HG03060 (cell line): ENCODE measurements around the gene KRTAP9-2.
"Not testable (repeated sequence)": the region's sequence is repeated elsewhere in the genome, so short reads cannot be mapped to it uniquely, and the experiment has no call there.

Experiments
- ATAC-seq: cut with Tn5 transposase; IDR thresholded peaks from one replicate; pipeline ENCODE4 v1.9.1; 2021; ENCODE audit warnings: low read depth, moderate number of reproducible peaks; ENCODE audit not compliant: unreplicated experiment

KRTAP9-2 gene, protein sequence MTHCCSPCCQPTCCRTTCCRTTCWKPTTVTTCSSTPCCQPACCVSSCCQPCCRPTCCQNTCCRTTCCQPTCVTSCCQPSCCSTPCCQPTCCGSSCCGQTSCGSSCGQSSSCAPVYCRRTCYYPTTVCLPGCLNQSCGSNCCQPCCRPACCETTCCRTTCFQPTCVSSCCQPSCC

GRCh38 chr17:41226598-41227095 is at the start of gene KRTAP9-2:
Gene KRTAP9-2, plus strand, starts transcription at chr17:41226648. Its CDS starts 7 bp downstream, at chr17:41226655.
- ATAC-seq, result not testable (repeated sequence)

- ATAC-seq, result no peak
Observed at GRCh38 chr17:41176744-41177387, 49.6 kb upstream of the KRTAP9-2 start.

DNA sequence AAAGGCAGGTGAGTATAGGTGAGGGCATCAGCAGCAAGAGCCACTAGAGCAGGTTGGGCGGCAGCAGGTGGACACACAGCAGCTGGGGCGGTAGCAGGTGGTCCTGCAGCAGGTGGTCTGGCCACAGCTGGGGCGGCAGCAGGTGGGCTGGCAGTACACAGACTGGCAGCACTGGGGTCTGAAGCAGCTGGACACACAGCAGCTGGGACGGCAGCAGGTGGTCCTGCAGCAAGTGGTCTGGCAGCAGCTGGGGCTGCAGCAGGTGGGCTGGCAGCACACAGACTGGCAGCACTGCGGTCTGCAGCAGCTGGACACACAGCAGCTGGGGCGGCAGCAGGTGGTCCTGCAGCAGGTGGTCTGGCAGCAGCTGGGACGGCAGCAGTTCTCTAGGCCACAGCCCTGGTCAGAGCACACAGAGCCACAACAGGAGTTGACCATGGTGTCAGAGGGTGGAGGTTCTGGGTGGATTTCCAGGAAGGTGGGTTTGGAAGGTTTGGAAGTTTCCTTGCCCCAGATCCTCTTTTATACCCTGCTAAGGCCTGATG is 48.6 kb upstream of the KRTAP9-2 start, which contains the start of gene KRTAP4-2:
KRTAP4-2 (minus strand) TSS at position 495 of the 545 bp plus-strand sequence; CDS start at position 438, 57 bp downstream.
- ATAC-seq, result no peak

DNA sequence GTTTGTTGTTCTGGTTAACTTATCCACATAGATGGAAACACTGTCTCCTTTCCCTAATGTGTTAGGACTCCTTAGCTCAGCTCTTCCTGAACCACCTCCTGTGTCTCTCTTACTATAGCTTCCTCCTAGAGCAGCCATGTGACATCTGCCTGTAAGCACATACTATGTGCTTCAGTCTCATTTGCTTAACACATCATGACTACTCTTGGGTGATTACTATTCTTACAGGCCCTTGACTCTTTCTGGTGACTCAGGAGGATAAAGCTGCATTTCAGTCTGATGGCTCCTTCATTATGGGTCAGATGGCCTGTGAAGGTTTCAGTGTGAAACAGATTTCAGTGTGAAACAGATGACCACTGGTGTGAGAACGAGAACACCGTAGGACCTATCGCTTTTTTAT is 48.1 kb upstream of the KRTAP9-2 start:
- no peak for ATAC-seq

DNA sequence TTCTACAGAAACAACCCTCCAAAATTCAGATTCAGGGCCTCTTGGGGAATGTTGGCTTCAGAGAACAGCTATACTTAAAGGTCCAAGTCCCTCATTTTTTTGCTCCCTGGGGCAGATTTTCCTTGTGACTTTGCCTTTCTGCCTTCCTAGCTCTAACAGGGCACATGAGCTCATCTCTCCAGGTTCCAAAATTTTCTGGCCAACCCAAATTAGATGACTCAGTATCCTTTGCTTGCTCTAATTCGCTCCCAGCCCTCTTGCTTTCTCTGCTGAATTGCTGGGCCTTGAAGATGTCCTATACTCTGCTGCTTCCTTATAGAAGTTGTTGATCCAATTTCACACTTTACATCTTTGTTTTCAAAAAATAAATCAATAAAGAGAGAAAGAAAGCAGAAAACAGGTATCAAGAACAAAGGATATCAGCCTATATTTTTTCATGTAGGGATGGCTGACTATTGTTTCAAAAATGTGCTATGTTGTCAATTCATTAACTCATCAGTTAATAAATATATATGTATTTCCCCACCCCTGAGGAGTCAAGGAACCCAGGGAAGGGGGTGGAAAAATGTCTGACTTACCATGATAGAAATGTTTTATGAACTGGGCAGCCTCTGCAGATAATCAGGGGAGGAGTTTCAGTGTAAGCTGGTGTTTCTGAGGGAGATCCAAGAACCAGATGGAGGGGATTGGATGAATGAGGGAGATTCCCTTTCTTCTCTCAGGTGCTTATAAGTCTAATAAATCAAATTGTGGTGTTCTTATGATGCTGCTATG is 47.4 kb upstream of the KRTAP9-2 start:
- no peak for ATAC-seq

- ATAC-seq, result no peak
Observed at GRCh38 chr17:41184480-41184961, 41.9 kb upstream of the KRTAP9-2 start, which contains the start of gene KRTAP4-1. Gene KRTAP4-1, minus strand, starts transcription at chr17:41184911. Its CDS starts 57 bp downstream, at chr17:41184854.

- ATAC-seq, result no peak
Observed at GRCh38 chr17:41185001-41185400, 41.4 kb upstream of the KRTAP9-2 start.

DNA sequence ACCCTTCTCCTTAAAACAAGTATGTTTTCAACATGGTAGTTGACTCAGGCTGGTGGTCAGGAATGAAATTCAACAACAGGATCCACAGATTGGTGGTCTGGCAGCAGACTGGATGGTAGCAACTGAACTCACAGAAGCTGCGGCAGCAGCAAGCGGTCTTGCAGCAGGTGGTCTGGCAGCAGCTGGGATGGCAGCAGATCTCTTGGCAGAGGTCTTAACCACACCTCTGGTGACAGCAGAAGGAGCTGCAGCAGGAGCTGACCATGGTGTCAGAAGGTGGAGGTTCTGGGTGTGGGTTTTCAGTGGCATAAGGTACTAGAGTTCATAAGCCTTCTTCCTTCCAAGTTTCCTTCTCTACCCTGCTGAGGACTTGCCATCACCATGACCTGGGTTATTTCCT is 39.6 kb upstream of the KRTAP9-2 start:
- no peak for ATAC-seq

DNA sequence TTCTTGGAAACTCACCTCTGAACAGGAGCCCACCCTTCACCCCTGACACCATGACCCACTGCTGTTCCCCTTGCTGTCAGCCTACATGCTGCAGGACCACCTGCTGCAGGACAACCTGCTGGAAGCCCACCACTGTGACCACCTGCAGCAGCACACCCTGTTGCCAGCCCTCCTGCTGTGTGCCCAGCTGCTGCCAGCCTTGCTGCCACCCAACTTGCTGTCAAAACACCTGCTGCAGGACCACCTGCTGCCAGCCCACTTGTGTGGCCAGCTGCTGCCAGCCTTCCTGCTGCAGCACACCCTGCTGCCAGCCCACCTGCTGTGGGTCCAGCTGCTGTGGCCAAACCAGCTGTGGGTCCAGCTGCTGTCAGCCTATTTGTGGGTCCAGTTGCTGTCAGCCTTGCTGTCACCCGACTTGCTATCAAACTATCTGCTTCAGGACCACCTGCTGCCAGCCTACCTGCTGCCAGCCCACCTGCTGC is 36.6 kb upstream of the KRTAP9-2 start, which contains the start of gene KRTAP9-1:
KRTAP9-1 (plus strand) TSS at position 51 of the 482 bp plus-strand sequence; CDS start at position 51, 0 bp downstream.
- ATAC-seq, result not testable (repeated sequence)

- ATAC-seq, result no peak
Observed at GRCh38 chr17:41190328-41190727, 36.1 kb upstream of the KRTAP9-2 start.

DNA sequence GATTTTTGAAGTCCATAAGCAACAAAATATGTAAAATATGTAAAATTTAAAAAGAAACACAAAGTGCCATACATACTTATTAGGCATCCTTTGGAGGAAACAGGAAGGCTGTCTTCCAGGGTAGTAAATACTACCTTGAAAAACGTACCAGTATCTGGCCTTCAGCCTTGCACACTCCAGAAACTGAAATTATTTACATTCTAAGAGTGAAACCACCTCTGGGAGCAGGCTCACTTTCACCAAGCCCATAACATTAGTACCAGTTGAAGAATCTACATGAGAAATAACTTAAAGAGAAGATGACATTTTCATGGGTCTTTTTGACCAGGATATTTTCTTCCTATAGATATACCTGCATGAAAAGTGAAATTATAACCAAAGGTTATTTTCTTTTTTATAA is 30.4 kb upstream of the KRTAP9-2 start:
- ATAC-seq, result no peak

DNA sequence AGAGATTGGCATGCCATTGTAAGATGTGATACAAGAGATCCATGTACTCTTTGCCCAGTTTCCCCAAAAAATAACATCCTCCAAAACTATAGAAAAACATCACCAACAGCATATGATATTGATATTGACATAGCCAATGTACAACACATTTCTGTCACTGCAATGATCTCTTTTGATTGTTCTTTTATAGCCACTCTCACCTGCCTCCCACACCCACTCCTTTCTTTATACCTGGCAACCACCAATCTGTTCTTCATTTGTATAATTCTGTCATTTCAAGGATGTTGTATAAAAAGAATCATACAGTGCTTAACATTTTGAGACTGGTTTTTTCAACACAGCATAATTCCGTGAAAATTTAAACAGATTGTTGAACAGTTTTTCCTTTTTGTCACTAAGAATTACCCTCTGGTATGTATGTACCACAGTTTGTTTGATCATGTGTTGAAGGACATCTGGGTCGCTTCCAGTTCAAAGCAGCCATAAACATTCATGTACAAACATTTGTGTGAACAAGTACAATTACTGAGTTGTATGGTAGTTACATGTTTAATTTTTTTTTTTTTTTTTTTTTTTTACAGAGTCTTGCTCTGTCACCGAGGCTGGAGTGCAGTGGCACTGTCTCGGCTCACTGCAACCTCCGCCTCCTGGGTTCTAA is 26.9 kb upstream of the KRTAP9-2 start:
- no peak for ATAC-seq

GRCh38 chr17:41211845-41212466 is 14.5 kb upstream of the KRTAP9-2 start:
- no peak for ATAC-seq

GRCh38 chr17:41212524-41213169 is 13.8 kb upstream of the KRTAP9-2 start:
- ATAC-seq, result no peak

DNA sequence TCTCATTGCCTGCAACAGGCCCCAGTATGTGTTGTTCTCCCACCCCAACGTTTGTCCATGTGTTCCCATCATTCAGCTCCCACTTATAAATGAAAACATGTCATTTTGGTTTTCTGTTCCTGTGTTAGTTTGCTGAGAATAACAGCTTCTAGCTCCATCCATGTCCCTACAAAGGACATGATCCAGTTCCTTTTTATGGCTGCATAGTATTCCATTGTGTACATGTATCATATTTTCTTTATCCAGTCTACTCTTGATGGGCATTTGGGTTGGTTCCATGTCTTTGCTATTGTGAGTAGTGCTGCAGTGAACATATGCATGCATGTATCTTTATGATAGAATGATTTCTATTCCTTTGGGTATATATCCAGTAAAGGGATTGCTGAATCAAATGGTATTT is 10.8 kb upstream of the KRTAP9-2 start:
- no peak for ATAC-seq

DNA sequence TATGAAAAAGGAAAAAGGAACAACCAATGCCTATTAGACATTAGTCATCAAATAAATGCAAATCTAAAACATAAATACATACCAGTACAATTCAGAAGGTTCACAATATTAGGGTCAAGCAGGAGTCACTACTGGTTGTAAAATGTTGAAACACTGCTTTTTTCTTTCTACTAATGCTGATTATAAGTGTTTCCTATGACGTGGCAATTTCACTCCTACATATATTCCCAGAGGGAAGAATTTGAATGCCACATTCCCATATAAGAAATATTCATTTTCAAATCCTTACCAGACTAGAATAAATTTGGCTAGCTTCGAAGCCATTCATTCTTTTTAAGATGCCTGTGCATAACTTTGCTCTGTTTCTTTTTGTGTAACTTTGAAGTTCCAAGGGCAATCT is 2.6 kb upstream of the KRTAP9-2 start:
- ATAC-seq, result no peak

DNA sequence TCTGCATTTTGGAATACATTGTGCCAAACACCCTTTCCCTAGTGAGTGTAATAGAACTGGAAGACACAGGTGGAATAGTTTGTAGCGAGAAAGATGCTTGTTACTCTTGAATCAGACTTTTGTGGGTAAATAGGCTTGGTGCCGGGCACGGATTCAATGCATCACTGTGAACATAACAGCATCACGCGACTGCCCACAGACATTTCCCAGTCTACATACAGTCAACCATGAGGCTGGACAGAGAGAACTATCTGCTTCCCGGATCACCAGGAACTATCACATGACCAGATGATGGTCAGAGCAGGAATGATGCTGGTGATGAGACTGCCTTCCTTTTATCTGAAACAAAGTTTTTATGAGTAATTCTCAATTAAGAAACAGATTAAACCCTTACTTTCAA is 397 bp upstream of the KRTAP9-2 start:
- ATAC-seq, result no peak

DNA sequence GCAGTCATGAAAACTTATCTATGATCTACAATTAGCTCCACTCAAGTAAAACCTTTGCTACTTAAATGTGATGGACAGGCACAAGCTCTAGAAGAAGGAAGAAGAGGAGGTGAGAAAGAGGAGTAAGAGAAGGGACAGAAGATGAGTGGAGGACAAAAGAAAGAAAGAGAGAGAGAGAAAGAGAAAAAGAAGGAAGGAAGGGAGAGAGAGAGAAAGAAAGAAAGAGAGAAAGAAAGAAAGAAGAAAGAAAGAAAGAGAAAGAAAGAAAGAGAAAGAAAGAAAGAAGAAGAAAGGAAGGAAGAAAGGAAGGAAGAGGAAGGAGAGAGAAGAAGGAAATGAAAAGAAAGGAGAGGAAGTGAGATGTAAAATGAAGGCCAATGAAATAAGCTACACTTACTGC is 3.6 kb downstream of the KRTAP9-2 start:
- no peak for ATAC-seq

GRCh38 chr17:41231731-41232130 is 5.3 kb downstream of the KRTAP9-2 start:
- no peak for ATAC-seq
